Aortic smooth muscle cell (primary cell): Measurements from ENCODE around the gene LRP4. TPM values are rescaled to one million over a fixed set of nuclear protein-coding genes. Genes with fewer than 3 reads are reported as not detected.

Source experiments
- total RNA-seq: library from RNA; depleted of rRNA; stranded (reverse); fragments of >200 nt; gene quantifications from 2 replicates; pipeline ENCODE4 v1.2.3, GENCODE V29; 2014

The LRP4 gene, protein sequence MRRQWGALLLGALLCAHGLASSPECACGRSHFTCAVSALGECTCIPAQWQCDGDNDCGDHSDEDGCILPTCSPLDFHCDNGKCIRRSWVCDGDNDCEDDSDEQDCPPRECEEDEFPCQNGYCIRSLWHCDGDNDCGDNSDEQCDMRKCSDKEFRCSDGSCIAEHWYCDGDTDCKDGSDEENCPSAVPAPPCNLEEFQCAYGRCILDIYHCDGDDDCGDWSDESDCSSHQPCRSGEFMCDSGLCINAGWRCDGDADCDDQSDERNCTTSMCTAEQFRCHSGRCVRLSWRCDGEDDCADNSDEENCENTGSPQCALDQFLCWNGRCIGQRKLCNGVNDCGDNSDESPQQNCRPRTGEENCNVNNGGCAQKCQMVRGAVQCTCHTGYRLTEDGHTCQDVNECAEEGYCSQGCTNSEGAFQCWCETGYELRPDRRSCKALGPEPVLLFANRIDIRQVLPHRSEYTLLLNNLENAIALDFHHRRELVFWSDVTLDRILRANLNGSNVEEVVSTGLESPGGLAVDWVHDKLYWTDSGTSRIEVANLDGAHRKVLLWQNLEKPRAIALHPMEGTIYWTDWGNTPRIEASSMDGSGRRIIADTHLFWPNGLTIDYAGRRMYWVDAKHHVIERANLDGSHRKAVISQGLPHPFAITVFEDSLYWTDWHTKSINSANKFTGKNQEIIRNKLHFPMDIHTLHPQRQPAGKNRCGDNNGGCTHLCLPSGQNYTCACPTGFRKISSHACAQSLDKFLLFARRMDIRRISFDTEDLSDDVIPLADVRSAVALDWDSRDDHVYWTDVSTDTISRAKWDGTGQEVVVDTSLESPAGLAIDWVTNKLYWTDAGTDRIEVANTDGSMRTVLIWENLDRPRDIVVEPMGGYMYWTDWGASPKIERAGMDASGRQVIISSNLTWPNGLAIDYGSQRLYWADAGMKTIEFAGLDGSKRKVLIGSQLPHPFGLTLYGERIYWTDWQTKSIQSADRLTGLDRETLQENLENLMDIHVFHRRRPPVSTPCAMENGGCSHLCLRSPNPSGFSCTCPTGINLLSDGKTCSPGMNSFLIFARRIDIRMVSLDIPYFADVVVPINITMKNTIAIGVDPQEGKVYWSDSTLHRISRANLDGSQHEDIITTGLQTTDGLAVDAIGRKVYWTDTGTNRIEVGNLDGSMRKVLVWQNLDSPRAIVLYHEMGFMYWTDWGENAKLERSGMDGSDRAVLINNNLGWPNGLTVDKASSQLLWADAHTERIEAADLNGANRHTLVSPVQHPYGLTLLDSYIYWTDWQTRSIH (N-terminal part only)
- 1.1 and 2.2 TPM in 2 replicates for total RNA-seq

DNA sequence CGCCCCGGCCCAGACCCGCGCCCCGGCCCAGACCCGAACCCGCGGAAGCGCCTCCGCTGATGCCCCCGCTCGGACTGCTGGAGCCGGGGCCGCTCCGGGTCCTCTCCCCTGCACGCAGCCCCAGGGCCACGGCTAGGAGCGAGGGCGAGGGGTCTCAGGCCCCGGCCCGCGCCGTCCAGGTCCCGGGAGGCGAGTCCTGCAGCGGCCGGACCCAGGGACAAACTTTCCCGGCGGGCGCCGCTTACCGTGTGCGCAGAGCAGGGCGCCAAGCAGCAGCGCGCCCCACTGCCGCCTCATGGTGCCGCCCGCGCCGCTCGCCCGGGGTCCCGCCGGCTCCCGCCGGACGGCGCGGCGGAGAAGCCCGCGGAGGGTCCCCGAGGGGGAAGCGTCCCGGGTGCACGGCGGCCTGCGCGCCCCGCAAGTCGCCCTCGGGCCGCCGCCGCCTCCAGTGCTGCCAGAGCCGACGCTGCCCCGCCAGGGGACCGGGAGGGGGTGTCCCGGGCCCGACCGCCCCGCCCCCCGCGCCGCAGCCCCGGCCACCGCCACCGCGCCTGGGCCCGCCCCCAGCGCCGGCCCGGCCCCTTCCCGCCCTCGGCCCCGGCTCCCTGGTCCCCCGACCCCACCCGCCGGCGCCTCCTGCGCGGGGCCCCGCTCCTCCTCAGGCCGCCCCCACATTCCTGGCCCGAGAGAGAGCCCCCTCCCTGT, at the start of gene LRP4:
LRP4 (minus strand) TSS at position 468 of the 705 bp plus-strand sequence; CDS start at position 297, 171 bp downstream.

DNA sequence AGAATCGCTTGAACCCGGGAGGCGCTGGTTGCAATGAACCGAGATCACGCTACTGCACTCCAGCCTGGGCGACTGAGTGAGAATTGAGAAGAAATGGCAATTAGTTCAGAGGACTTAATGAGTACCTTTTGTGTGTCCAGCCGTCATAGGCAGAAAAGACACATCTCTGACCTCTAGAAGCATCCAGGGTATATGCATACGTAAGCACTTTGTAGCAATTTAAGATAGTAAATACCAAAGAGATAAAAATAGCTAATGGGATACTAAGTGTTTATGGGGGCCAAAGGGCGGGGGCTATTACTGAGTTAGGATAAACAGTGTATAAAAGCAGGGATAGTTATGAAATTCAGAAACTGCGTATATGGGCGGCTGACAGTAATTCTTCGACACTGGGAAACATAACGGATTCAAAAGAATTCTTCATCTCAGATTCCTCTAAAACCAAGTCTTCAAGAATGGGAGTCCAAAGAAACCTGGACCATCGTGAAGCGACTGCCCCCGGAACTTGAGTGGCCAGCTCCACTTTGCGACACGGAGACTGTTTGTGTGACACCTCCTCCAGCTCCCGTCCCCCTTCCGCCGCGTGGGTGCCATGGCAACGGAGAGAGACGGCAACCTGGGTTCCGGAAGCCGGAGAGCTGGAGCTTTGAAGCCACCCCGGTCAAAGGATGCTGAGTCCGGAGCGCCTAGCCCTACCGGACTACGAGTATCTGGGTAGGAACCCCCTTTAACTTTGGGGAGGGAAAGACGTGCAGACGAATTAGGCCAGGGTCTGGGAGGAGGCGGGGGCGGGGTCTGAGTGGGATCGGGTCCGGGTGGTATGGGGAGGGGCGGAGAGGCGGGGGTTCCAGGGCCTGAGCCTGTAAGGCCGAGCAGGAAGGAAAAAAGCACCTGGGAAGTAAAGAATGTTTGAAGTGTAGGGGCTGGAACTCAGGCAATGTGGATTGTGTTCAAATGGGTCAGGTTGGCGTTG, 18.1 kb upstream of the LRP4 start, which contains the start of gene CSTPP1:
CSTPP1 (plus strand) TSS at position 624 of the 973 bp plus-strand sequence; CDS start at position 669, 45 bp downstream.

DNA sequence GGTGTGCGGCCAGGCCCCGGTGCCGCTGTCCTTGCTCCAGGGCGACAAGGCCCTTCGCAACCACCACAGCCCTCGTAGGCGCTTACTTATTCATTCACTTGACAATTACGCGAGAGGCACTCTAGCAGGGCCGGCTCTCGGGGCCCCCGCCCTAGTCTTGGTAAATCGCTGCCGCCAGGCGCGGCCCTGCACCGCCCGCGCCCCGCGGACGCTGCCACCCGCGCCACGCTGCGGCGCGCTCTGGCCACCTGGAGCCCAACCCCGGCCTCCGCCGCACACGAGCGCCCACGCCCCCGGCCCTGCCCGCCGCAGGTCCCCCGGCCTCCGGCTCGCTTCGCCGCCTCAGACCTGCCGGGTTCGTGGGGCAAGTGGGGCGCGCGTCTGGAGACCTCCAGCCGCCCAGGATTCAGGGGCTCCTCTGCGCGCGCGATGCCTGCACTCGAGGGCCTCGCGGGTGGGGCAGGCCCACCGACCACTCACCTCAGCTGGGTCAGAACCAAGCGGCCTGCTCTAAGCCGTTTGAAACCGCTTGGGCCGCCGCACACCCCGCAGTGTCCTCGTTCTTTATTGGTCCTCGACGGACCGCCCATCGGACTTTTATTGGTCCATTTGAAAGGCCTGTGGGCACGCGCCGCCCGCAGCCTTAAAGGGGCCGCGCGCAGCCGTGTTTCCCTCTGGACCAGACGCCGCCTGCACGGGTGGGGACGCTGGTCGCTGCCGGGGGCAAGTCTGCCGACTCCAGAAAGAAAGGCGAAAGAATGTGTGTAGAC, 72.4 kb downstream of the LRP4 start, which contains the start of gene CKAP5:
CKAP5 (minus strand) TSS at position 541 of the 770 bp plus-strand sequence. CDS start 25,049 bp downstream, outside the sequence.

Other genes starting within 250 kb of the LRP4 start
- gene ARHGAP1, start 217.9 kb downstream of the LRP4 start, total RNA-seq: 40.6 and 49.9 TPM in 2 replicates
- 5.0 and 6.0 TPM in 2 replicates for gene ZNF408, start 217.5 kb downstream of the LRP4 start, total RNA-seq
- gene F2, start 199.3 kb downstream of the LRP4 start, total RNA-seq: not detected in 2 replicates
- gene CKAP5, start 72.3 kb downstream of the LRP4 start, total RNA-seq: 72.9 and 76.9 TPM in 2 replicates
- gene CSTPP1, start 18.2 kb upstream of the LRP4 start, total RNA-seq: 14.4 and 15.7 TPM in 2 replicates